ENCODE data around the gene TMEM190. TPM values are rescaled to one million over a fixed set of nuclear protein-coding genes. Genes with fewer than 3 reads are reported as not detected.

TMEM190 gene
- total and polyA plus RNA-seq, 2 of the 8 experiments (the other 6 are each of a cell fraction or from before 2014, with no cell fraction given), result 1.6 TPM; not detected in 1

- TF ChIP-seq CHD2 (IDR thresholded peaks at IDR 0.05; ENCODE audit: low read length) (no peak), MAX (IDR thresholded peaks at IDR 0.05) (no peak), RAD21 (IDR thresholded peaks at IDR 0.05 in 1 of 2, conservative IDR thresholded peaks at IDR 0.05 in 1 of 2; ENCODE audit: low read depth in 2 of 2, low read length in 2 of 2) (no peak)
These were observed 6.0 kb downstream of the TMEM190 start (continued) for GRCh38 chr19:55382522-55383054.
